OCI-M1 (cell line): ENCODE measurements around the gene SLC23A3.

Source experiments
- DNase-seq: peaks from one replicate; lab custom pipeline; 2025; lab: John Stamatoyannopoulos, UW

SLC23A3 gene

DNA sequence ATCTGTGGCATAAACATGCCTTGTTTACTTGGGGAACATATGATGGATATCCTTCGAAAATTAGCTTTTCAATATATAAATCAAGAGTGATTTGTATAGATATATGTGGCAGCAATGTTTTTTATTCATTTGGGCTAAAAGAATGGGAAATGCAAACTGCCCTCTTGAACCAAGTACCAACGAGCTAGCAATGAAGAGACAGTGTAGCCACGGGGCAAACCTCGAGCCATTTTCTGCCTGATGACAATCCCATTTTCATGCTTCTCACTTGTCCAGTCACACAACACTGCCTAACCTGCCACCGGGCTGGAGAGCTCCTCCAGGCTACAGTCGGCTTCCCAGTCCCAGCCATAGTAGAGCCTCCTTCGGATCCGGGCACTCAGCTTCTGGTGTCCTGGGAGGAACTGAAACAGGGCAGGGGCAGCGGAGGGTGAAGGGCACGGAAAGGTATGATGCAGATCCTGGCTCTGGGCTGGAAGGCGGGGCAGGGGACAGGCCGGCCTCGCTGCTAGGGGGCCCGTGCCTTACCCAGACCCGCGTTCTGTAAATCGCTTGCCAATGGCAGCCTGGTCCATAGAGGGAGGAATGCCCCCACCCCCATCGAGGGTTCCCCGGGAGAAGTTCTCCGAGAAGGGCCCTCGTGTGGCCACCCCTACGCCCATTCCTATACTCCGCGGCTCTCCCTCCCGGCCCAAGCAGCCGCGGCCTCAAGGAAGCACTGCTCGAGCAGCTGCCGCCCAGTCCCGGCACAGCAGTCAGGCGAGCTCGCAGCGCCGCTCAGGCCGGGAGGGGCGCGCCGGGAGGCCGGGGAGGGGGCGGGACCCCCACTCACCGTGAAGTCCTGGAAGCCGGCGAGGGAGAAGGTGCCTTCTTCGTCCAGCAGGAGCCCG, 6.3 kb upstream of the SLC23A3 start:
- DNase-seq: peak; percentile 72

DNA sequence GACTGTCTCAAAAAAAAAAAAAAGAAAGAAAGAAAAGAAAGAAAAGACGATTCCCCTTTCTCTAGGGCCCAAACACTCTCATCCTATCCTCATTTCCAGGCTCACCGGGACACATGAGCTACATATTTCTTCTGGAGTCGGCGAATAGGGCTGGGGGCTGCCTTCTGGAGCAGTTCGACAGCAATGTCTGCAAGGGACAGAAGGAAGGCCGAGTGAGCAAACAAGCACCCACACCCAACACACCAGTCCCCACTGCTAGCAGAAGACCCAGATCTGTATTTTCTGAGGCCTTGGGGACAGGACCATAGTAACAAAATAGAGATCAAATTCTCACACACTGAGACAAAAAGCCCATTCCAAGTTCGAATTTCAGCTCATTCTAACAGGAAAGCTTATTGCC, 5.7 kb upstream of the SLC23A3 start:
- DNase-seq: no peak

DNA sequence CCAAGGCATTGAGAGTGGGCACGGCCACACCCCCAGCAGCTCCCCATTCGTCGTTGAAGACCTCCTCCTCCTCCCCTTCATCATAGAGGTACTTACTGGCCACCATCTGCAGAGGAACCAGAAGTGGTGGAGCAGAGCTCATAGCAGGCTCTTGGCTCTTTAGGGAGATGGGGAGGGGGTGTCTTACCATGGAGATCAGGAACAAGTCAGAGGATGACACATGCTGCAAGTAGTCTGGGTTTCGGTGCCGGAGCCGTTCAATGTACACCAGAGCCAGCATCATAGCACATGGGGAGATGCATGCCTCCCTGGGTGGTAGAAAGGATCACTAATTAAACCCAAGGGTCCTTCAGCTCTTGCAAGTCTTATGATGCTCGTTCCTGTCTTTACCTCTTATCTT, 5.0 kb upstream of the SLC23A3 start:
- no peak for DNase-seq

DNA sequence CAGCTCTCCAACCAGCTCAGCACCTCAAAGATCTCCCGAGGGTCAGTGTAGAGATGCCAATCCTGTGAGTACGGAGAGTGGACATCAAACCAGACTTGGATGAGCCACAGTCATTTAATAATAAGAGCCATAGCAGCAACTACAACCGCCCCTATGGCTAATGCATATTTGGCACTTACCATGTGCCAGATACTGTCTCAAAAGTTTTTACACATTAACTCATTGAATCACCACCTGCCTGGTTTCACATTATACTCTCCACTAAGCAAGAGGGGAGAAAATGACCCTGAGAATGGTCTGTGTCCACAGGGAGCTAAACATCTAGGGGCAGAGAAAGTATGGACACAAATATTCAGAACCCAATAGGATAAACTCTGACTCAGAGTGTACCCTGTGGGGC, 4.3 kb upstream of the SLC23A3 start:
- no peak for DNase-seq

DNA sequence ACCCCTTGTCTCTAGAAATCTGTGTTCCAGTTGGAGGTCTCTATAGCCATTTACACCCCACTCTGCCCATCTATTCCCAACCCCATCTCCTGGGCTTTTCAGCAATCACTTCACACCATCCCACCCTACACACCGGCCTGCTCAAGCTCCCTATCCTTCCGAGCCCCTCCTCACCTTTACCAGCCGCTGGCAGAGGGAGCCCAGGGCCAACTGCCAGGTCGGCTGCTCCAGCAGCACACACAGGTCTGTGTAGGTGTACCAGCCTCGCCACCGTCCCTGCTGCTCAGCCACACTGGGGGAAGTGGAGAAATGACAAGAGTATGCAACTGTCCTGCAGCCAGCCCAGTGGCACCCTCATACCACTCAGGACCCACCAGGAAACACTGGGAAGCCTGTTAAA, 3.3 kb upstream of the SLC23A3 start:
- DNase-seq: no peak

DNA sequence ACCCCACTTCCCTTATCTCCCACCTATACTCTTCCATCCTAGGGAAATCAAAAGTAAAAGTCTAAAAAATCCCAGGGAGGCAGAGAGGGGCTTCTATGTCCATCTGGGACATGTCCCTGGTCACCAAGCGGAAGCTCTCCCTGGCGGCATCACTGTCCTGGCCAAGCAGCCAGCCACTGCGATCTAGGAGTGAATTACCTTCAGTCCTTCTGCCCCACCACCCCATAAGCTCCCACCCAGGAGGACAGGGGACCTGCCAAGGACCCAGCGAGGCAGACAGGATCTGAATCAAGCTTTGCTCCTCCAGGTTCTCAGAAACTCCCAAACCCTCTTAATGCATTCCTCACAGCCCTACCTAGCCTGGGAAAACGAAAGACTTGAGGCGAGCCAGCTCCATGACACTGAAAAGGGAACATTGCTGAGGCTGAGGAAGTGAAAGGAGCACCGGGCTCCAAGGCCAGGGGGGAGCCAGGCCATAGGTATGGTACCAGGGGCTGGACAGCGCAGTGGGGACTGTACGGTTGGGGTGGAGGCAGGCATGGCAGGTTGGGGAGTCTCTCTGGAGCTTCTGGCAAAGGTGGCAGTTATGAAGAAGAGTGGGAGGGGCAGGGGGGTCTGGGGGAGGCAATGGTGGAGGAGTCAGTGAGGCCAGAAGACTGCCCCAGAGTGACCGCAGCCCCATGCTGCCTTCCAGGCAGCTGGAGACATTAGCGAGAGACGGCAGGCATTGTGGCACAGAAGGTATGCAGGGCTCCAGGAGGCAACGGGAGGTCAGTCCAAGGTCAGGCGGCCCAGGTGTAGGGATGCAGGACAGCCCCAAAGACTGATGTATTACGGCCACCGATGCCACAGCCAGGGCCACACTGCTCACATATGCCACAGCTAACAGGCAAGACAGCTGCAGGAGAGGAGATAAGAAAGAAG, 2.7 kb upstream of the SLC23A3 start:
- no peak for DNase-seq

DNA sequence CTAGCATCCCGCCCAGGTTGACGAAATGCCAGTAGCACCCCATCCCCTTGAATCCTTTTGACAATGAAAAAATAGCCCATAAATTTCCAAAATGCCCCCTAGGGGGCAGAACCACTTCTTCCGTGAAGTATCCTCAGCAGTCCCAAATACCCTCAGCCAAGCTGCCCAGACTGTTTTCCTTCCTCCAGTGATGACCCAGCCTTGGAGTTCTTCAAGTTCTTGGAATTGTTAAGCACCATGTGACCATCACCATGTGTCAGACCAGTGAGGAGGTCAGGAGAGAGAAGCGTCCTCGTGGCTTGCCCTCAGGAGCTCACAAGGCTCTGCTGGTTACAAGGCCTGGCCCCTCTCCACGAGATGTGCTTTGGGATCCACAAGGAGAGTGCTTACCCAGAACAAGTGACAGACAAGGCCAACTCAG, 1.4 kb upstream of the SLC23A3 start:
- DNase-seq: peak; percentile 75

DNA sequence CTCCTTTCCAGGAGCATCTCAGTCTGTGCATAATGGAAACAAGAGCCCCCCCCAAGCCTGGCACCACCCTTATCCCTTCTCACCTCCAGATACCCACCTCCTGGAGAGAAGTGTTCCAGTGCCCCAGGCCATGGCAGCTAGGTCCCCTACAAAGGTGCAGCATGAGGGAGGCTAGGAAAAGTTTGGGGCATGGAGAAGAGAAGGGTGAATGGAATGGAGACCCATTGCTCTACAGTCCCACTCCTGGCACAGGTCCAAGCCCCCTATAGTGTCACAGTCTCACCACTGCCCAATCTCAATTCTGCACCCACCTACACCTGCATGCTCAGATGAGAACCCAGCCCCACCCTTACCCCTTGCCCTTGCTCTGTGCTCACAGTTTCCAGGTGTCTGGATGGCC, 897 bp downstream of the SLC23A3 start:
- no peak for DNase-seq

DNA sequence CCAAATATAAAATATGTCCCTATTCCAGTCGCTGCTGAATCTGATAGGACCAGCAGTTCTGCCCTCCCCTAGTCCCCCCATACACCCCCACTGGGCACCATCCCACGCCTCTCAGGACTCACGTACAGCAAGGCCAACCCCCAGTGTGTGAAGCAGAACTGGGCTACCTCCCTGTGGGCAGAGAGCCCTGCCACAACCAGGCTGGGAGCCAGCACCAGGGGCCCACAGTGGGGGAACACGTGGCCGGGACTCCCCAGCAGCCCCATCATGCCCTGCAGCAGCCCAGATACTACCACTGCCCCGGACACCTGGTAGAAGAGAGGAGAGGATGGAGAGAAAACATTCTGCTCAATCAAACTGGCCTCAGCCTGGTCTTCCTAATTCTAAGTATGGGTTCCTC, 1.3 kb downstream of the SLC23A3 start:
- no peak for DNase-seq

DNA sequence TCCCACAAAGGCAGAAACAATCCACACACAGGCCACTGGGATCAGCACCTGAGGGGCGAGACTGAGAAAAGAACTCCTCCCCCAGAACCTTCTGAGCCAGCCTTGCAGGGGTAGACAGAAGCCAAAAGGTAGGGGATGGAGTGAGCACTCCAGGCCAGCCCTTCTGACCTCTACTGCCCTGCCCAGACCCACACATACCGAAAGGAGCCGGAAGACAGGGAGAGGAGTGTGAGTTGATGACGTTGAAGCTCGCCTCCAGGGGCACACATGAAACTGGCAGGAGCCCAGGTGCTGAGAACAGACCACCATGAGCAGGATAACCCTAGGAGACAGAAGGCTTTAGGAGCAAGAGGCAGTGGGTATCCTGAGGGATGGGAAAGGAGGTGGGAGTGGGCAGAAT, 1.8 kb downstream of the SLC23A3 start:
- DNase-seq: no peak

DNA sequence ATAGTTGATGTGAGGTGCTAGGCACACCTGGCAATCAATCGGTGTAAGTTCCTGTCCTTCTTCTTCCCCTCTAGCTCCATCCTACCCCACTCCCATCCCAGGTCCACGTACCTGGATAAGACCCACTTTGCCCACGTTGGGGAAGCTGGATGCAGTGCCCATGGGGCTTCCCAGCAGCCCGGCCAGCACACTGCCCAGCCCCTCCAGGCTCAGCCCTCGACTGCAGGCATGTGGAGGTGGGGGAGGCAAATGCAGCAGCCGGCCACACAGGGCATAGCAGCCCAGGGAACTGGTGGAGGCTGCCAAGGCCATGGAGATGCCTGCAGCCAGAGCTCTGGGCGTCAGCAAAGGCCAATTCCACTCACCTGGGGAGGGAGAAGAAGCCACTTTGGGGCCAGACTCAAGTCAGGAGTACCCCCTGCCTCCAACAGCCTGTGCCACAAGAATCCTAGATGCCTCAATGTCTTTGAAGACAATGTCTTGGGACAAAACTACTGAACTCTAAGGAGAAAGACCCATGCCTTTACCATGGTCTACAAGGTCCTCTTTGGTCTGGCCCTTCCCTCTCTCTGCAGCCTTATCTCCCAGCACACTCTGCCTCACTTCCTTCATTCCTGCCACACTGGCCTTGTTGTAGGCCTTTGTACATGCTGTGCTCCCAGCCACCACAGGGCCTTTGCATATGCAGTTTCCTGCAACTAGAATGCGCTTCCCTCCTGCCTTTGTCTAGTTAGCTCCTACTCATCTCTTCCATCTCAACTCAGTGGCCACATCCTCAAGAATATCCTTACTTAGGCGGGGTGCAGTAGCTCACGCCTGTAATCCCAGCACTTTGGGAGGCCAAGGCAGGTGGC, 4.5 kb downstream of the SLC23A3 start:
- no peak for DNase-seq

DNA sequence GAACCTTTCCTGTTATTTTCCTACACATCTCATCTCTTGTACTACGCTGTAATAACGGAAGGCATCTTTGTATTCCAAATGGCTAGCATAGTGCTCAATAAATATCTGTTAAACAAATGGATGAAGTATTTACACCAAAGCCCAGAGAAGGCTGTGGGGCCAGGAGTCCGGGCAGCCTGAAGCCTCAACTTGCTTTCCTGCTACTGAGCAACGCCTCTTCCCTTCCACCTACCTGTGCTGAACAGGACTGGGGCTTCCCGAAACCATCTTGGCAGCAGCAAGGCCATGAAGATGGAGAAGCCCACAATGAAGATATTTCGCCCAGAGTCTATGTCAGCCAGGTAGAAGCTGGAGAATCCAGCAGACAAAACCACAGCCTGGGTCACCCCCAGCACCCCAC, 6.7 kb downstream of the SLC23A3 start:
- no peak for DNase-seq

DNA sequence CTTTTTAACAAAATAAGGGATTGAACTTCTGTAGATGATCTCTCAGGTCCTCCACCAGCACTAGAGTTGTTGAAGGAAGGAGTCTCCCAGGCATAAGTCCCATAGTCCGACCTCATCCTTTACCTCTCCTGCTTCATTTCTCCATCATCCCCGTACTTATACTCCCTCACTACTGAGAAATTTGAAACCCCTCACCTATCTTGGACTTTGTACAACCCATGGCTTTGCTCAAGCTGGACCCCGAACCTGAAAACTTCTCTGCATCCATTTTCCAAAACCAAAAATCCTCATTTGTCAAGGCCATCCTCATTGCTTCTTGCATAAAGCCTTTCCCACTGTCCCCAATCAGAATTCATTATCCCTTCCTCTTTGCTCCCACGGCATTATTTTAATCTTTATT, 8.7 kb downstream of the SLC23A3 start:
- no peak for DNase-seq

DNA sequence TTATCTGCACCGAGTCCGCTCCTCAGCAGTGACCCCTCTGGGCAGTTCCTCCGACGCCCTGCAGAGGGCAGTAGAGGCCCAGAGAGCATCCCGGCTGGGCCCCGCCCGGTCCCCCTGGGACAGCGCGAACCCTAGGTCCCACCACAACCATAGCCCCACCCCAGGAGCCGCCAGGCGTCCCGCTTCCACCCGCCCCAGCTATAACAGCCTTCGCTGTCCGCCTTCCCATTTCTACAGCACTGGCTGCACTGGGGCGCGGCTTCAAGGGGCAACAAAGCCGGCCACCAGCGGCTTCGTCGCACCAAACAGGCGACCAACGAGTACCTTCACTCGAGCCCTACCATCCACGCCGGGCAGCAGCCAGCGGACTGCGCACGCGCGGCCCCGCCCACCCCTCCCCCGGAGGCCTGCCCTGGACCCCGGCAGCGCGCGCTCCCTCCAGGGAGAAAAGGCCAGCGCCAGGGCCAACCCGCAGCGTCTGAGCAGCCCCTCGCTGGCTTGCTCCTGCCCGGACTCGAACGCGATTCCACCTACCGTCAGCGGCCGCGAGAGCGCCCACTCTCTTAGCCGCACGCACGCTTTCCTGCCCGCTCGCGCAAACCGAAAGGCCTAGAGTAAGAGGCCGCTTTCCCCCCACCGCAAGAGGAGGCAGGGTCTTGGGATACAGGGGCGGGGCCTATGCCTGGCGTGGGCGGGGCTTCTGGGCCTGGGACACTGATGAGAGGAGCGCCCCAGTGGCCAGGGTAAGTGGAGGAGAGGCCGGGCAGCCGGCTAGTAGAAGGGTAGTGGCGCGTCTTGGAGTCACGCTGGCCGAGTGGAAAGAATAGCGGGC, 9.4 kb downstream of the SLC23A3 start, which contains the start of gene NHEJ1:
NHEJ1 (minus strand) TSS at position 630 of the 832 bp plus-strand sequence. CDS start 2,453 bp downstream, outside the sequence.
- DNase-seq: peak; percentile 98

DNA sequence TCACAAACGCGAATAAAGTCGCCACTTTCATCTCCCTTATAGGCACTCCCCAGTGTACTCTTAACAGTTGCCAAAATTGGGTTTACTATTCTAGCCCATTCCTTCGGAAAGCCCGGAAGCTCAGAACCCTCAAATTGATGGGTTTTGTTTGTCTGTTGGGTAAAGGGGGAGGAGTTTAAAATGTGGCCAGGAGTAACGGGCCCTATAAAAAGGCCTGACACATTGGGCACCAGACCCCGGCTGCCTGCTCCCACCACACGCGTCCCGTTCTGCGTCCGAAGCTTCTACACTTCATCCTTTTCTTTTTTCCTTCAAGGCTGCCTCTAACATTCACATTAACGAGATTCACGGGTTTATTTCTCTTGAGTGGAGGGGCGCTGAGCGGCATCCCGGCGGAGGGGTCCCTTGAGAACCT, 10.1 kb downstream of the SLC23A3 start:
- no peak for DNase-seq

DNA sequence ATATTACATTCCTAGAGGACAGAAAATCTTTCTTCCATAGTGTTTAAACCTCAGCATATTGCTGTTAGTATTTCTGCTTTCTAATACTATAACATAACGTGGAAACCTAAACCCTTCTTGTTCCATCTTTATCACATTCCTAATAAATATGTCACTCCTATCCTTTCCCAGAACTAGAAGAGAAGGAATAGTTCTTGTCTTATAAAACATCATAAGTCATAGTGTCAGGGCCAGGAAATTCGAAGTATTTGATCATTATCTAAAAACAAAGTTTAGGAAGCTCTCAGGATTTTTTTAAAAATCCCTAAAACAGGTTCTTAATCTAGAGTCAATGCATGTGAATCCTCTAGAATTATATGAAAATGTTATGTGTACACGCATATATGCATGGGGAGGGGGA, 11.2 kb downstream of the SLC23A3 start:
- DNase-seq: no peak

DNA sequence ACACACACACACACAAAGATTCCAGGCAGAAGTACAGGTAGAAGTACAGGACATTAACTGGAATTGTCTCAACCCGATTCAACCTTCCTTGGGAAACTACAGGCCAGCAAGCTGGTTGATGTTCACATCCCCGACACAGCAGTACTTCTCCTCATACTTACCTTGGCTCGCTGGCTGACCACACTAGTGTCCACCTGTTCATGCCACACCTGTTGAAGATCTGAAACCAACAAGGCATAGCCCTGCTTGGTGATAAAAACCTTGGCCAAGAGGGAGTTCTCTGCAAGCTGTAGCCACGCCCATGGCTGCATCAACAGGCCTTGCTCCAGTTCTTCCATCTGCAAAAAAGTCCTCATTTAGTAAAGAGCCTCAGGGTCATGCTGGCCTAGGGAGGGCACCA, 11.8 kb downstream of the SLC23A3 start:
- no peak for DNase-seq

DNA sequence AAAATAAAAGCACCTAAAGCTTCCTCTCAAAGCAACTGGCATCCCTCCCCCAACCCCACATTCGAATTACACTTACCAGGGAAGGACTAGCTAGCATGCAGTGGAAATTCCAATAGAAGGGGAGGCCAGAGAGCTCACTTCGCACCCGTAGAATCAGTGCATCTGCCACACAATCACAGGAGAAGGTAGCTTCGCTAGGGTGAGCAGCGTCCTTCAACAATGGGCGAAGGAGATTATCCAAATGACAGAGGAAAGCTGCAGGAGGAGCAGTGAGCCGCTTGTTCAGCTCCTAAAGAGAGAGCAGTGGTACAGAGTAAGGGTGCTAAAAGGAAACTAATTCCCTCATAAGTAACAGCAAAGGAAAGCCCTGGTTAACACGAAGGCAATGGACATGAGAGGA, 12.4 kb downstream of the SLC23A3 start:
- no peak for DNase-seq

DNA sequence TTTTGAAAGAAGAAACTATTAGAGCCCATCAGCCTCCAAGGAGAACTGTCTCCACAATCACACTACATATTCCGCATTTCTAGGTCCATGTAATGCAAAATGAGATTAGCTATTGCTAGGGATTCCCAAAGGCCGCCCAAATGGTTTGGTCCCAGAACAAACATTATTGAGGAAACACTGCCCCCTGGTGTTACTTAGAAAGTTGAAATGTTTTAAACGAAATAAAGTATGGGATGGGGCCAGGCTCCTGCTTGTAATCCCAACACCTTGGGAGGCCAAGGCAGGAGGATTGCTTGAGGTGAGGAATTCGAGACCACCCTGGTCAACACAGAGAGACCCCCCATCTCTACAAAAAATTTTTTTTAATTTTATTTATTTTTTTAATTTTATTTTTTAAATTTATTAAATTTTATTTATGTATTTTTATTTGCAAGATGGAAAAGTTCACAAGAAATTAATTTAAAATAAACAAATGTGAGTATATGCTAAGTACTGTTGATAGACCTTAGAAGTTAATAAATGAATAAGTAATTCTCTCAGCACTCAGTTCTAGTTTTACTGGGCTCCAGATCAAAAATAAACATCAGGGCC, 14.7 kb downstream of the SLC23A3 start:
- peak; percentile 92 for DNase-seq

DNA sequence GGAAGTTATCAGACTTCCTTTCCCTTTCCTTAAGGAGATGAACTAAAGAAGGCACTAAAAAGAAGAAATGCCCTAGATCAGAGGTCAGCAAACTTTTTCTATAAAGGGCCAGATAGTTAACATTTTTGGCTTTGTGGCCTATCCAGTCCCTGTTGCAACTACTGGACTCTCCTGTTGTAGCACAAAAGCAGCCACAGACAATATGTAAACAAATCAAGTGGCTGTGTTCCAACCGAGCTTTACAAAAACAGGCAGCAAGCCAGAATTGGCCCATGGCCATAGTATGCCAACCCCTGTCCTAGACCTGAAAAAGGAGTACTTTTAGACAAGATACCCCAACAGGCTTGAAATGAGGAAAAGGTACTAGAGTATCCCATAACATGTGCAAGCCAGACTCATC, 20.2 kb downstream of the SLC23A3 start:
- DNase-seq: no peak

DNA sequence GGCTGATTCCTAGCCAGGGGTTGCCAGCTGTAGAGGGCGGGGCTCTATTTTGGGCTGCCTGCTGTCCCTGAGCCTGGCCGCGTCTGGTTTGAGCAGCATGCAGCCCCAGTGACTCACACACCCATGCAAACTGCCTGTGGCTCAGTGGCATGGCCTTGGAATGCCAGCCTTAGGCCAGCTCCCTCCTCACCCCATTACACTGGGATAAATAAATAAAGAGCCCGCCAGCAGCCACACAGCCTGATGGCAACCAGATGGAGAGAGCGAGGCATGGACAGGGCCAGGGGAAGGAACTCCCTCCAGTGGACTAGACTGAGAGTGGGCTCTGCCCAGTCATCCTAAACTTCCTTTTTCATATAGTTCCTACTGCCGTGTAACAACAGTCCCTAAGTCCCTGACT, 27.5 kb downstream of the SLC23A3 start:
- peak; percentile 16 for DNase-seq
